Endodermal cell (in vitro differentiated cells): ENCODE results near the gene MCU. TPM values are rescaled to one million over a fixed set of nuclear protein-coding genes. Genes with fewer than 3 reads are reported as not detected.
"Not testable (repeated sequence)": the region's sequence is repeated elsewhere in the genome, so short reads cannot be mapped to it uniquely, and the experiment has no call there.

Experiments used
- DNase-seq: peaks from one replicate; pipeline ENCODE4 v3.0.0-alpha.2; 2017
- H3K27ac ChIP-seq: 2 replicates; pipeline ENCODE4 v1.5.1; 2013; ENCODE audit warnings: mild to moderate bottlenecking, low read depth, low read length, moderate library complexity
- H3K27me3 ChIP-seq: 2 replicates; pipeline ENCODE4 v1.6.1; 2013; ENCODE audit warnings: mild to moderate bottlenecking, low read length, moderate library complexity; ENCODE audit not compliant: insufficient read depth, control insufficient read depth, poor library complexity, severe bottlenecking
- H3K36me3 ChIP-seq: 2 replicates; pipeline ENCODE4 v1.7.0; 2013; ENCODE audit warnings: mild to moderate bottlenecking, low read length, moderate library complexity; ENCODE audit not compliant: control insufficient read depth, insufficient read depth
- H3K4me1 ChIP-seq: one replicate; pipeline ENCODE4 v1.7.0; 2013; ENCODE audit warnings: low read length; ENCODE audit not compliant: control insufficient read depth, insufficient read depth
- H3K4me3 ChIP-seq: 2 replicates; pipeline ENCODE4 v1.5.1; 2013; ENCODE audit warnings: mild to moderate bottlenecking, low read length, moderate library complexity
- H3K9ac ChIP-seq: 2 replicates; pipeline ENCODE4 v1.6.1; 2013; ENCODE audit warnings: mild to moderate bottlenecking, low read length, moderate library complexity; ENCODE audit not compliant: poor library complexity, severe bottlenecking; ENCODE audit errors: extremely low read depth
- H3K9me3 ChIP-seq: 2 replicates; pipeline ENCODE4 v1.6.1; 2013; ENCODE audit warnings: mild to moderate bottlenecking, low read length, moderate library complexity; ENCODE audit not compliant: control insufficient read depth
- H3K27ac Mint-ChIP-seq: 2 replicates; pipeline ENCODE4 v1.8.0; 2020; ENCODE audit warnings: mixed read lengths
- H3K27me3 Mint-ChIP-seq: 2 replicates; pipeline ENCODE4 v1.8.0; 2021; ENCODE audit warnings: mild to moderate bottlenecking, mixed read lengths; ENCODE audit not compliant: insufficient read depth
- H3K36me3 Mint-ChIP-seq: 2 replicates; pipeline ENCODE4 v1.8.0; 2020; ENCODE audit warnings: low read depth, mixed read lengths
- H3K4me1 Mint-ChIP-seq: 2 replicates; pipeline ENCODE4 v1.8.0; 2020; ENCODE audit warnings: mixed read lengths
- H3K4me3 Mint-ChIP-seq: 2 replicates; pipeline ENCODE4 v1.8.0; 2020; ENCODE audit warnings: mild to moderate bottlenecking, moderate library complexity, mixed read lengths
- H3K9me3 Mint-ChIP-seq: 2 replicates; pipeline ENCODE4 v1.8.0; 2020; ENCODE audit warnings: mild to moderate bottlenecking, mixed read lengths
- WGBS, 2 experiments: methylation state at CpG; one replicate each; pipeline versions ENCODE4 v1.1.5 to v1.1.7; 2013; ENCODE audit warnings: missing lambda C conversion rate in 2 of 2, mixed read lengths in 1 of 2; ENCODE audit not compliant: insufficient coverage in 1 of 2, insufficient read length in 1 of 2; 5-methylcytosine and 5-hydroxymethylcytosine counted together
- total RNA-seq, 2 donors: library from RNA; stranded (reverse); fragmentation: NEBNext Ultra II Directional in 1 of 2; extraction: Animal tissue kit (Norgen Biotek cat#: 25700) in 1 of 2; gene quantifications; 2 replicates in 1 of 2; 3 replicates in 1 of 2; pipeline ENCODE4 v1.2.1, GENCODE V29; 2021
- TF ChIP-seq, protein P1 (sequence below): fragments of 200-600 bp; sonication (generic); conservative IDR thresholded peaks from 2 replicates; pipeline ENCODE4 v1.5.0; 2021; ENCODE audit warnings: antibody characterized with exemption, mild to moderate bottlenecking

The MCU gene
- total RNA-seq, 2 donors from 2014 or later: 46.1 to 48.5 TPM

DNA sequence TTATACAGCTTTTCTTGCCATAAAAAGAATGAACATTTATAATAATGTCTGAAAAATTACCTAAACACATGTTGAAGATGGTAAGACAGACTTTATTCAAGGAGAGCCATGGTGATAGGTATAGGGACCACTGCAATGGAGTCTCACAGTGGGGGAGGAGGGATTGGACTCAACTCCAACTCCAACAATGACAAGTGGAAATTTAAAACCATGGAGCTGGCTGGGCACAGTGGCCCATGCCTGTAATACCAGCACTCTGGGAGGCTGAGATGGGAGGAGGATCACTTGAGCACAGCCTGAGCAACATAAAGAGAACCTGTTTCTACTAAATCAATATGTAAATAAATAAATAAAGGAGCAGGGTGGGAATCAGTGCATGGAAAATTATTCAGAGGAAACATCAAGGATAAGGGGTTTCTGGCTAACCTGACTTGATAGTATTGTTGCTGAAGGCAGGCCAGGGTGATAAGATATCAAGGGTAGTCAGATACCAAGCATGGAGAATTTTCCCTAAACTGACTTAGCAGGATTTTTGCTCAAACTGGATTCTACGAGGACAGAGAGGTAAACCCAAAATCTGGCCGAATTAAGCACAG, 46.6 kb upstream of the MCU start:
- no peaks in the 10 kb centered on the region for H3K36me3 Mint-ChIP-seq
- WGBS, 2 experiments: 87 to 94% methylated on average over 2 of the region's 2 CpGs
- Histone ChIP-seq H3K9ac (no peak overlapping the region), H3K27me3 (no peaks in the 10 kb centered on the region), H3K27ac (no peak overlapping the region), H3K9me3 (no peaks in the 10 kb centered on the region), H3K4me3 (no peak overlapping the region), H3K4me1 (no peaks in the 10 kb centered on the region), H3K36me3 (no peaks in the 10 kb centered on the region)
- H3K27ac Mint-ChIP-seq: no peak overlapping the region
- DNase-seq: no peak
- H3K27me3 Mint-ChIP-seq: no peaks in the 10 kb centered on the region
- no peak overlapping the region for H3K4me3 Mint-ChIP-seq
- no peaks in the 10 kb centered on the region for H3K9me3 Mint-ChIP-seq
- TF ChIP-seq, protein P1, sequence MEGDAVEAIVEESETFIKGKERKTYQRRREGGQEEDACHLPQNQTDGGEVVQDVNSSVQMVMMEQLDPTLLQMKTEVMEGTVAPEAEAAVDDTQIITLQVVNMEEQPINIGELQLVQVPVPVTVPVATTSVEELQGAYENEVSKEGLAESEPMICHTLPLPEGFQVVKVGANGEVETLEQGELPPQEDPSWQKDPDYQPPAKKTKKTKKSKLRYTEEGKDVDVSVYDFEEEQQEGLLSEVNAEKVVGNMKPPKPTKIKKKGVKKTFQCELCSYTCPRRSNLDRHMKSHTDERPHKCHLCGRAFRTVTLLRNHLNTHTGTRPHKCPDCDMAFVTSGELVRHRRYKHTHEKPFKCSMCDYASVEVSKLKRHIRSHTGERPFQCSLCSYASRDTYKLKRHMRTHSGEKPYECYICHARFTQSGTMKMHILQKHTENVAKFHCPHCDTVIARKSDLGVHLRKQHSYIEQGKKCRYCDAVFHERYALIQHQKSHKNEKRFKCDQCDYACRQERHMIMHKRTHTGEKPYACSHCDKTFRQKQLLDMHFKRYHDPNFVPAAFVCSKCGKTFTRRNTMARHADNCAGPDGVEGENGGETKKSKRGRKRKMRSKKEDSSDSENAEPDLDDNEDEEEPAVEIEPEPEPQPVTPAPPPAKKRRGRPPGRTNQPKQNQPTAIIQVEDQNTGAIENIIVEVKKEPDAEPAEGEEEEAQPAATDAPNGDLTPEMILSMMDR: no peak
- peaks cover 5% of the 10 kb centered on the region for H3K4me1 Mint-ChIP-seq

DNA sequence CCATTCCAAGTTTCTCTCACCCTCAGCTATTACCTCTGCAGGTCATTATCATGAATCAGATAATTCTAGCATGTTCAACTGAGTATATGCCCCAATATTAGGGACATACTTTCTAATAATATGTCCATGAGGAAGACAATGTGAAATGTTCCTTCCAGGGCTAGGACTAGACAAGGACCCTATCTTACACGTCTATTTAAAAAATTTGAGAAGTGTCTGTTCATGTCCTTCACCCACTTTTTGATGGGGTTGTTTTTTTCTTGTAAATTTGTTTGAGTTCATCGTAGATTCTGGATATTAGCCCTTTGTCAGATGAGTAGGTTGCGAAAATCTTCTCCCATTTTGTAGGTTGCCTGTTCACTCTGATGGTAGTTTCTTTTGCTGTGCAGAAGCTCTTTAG, 45.0 kb upstream of the MCU start:
- H3K36me3 Mint-ChIP-seq, H3K27me3 Mint-ChIP-seq, DNase-seq, H3K27ac ChIP-seq, H3K27me3 ChIP-seq, H3K4me3 ChIP-seq, H3K27ac Mint-ChIP-seq, H3K4me1 ChIP-seq, H3K9me3 Mint-ChIP-seq, H3K4me1 Mint-ChIP-seq, H3K9ac ChIP-seq, H3K4me3 Mint-ChIP-seq, H3K9me3 ChIP-seq, H3K36me3 ChIP-seq: not testable (repeated sequence)
- 87% methylated on average over 1 of the region's 3 CpGs; no CpG with 5 or more reads in 1 of the 2 experiments for WGBS, 2 experiments

DNA sequence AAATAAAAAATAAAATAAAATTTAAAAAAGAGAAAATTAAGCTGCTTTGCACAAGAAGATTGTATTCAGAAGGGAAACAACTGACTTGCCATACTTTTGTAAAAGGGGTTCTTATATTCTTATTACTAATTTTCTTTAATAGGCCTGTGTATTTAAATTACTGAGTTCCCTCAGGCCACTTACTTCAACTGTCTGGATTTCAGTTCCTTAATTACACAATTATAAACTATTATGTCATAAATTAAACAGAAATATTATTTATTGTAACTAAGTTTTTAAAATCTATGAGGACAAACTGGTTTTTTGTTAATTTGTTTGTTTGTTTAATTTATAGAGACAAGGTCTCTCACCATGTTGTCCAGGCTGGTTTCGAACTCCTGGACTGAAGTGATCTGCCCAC, 43.6 kb upstream of the MCU start:
- no peaks in the 10 kb centered on the region for H3K9me3 ChIP-seq
- H3K4me3 ChIP-seq: no peak overlapping the region
- Mint-ChIP-seq H3K27ac (no peak overlapping the region), H3K9me3 (no peaks in the 10 kb centered on the region), H3K4me3 (no peak overlapping the region), H3K27me3 (peaks cover 3% of the 10 kb centered on the region), H3K36me3 (no peaks in the 10 kb centered on the region), H3K4me1 (peaks cover 5% of the 10 kb centered on the region)
- H3K36me3 ChIP-seq: no peaks in the 10 kb centered on the region
- H3K27me3 ChIP-seq: no peaks in the 10 kb centered on the region
- no peak for DNase-seq
- no peak overlapping the region for H3K27ac ChIP-seq
- TF ChIP-seq, protein P1: no peak
- 98 to 100% methylated on average over 1 of the region's 1 CpG for WGBS, 2 experiments
- no peaks in the 10 kb centered on the region for H3K4me1 ChIP-seq
- no peak overlapping the region for H3K9ac ChIP-seq

DNA sequence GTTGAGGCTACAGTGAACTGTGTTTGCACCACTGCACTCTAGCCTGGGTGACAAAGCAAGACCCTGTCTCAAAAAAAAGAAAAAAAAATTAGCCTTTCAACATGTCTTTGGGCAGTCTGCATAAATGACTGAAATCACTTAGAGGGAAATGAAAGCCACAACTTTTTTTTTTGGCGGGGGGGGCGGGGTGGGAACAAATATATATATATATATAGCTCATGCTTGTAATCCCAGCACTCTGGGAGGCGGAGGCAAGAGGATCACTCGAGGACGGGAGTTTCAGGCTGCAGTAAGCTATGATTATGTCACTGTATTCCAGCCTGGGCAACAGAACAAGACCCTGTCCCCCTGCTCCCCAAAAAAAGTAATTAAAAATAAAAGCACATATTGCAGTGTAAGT, 42.7 kb upstream of the MCU start:
- H3K4me1 Mint-ChIP-seq: peaks cover 5% of the 10 kb centered on the region
- DNase-seq: no peak
- Histone ChIP-seq H3K27ac (no peak overlapping the region), H3K9ac (no peak overlapping the region), H3K27me3 (no peaks in the 10 kb centered on the region), H3K9me3 (no peaks in the 10 kb centered on the region), H3K4me3 (no peak overlapping the region), H3K36me3 (no peaks in the 10 kb centered on the region), H3K4me1 (no peaks in the 10 kb centered on the region)
- no peaks in the 10 kb centered on the region for H3K36me3 Mint-ChIP-seq
- WGBS, 2 experiments: 86 to 88% methylated on average over 3 of the region's 5 CpGs
- H3K27ac Mint-ChIP-seq: no peak overlapping the region
- peaks cover 3% of the 10 kb centered on the region for H3K27me3 Mint-ChIP-seq
- H3K9me3 Mint-ChIP-seq: no peaks in the 10 kb centered on the region
- H3K4me3 Mint-ChIP-seq: no peak overlapping the region
- TF ChIP-seq, protein P1: no peak
